ENCODE measurements around the gene HDAC5.
"Not testable (repeated sequence)": the region's sequence is repeated elsewhere in the genome, so short reads cannot be mapped to it uniquely, and the experiment has no call there.

The HDAC5 gene

DNA sequence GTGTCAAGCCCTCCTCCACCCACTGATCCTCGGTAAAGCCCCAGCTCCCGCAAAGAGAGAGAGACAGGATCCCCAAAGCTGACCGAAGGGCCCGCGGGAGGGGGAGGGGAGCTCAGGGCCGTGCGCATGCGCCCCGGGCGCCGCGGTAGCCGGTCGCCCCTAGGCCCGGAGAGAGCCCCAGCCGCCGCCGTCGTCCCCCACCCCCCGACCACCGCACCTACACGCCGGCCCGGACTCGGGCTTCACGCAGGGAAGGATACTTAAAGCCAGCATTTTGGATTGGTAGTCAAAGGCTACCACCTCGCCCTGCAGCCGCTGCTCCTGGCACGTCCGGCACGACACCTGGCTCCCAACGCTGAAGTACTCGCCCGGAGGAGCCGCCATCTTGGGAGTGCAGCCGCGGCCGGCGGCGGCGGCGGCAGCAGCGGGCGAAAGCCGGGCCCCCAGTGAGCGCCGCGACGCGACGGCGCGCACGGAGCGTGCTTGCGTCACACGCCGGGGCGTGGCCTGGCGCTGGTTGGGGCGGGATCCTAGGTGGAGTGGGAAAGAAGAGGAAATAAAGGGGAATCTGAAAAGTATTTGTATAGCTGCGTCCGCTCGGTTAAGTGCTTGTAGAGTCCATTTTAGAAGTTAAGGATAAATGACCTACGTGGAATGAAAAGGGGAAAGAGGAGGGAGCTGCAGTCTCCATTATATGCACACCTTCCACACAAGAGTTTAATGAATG is 57.1 kb downstream of the HDAC5 start, which contains the start of gene LSM12:
Gene LSM12 (minus strand): TSS at position 468 of the 727 bp plus-strand sequence. CDS start 84 bp downstream, at position 384.
- DNase-seq: peak; percentile 73 to 90 (median 83)

- DNase-seq: peak in 1 of 5 donors; percentile 19
Observed at GRCh38 chr17:44065668-44066203, 57.7 kb downstream of the HDAC5 start.

DNA sequence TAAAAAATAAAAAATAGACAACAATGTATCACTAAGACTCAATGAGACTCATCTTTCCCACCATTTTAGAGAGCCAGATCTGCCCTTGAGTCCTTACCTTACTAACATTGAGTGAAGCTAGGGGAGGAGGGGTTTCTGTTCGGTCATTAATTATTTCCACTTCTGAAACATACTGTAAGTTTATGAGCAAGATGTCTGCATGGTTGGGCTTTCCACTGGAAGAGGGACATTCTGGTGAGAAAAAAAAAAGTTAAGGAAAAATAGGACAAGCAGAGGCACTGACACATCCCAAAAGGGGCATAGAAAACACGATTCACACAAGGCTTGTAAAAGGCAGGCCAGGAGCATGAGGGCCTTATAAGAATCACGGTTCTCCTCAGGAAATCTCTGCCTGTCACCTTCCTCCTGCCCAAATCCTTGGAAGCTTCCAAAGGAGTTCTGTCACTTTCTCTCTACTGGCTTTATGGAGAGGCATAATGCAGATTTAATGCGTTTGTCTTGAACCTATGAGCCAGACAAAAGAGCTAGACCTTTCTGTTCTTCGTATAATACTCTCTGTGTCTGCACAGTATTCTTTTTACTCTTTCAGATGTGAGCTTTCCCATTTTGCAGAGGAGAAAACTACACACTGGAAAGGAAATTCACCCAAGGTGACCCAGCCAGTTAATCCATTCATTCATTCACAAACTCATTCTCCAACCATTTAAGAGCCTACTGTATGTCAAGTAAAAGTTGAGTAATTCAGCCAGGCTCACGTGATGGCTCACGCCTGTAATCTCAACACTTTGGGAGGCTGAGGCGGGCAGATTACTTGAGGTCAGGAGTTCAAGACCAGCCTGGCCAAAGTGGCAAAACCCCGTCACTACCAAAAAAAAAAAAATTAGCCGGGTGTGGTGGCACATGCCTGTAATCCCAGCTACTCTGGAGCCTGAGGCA is 59.5 kb downstream of the HDAC5 start:
- DNase-seq: no peak

DNA sequence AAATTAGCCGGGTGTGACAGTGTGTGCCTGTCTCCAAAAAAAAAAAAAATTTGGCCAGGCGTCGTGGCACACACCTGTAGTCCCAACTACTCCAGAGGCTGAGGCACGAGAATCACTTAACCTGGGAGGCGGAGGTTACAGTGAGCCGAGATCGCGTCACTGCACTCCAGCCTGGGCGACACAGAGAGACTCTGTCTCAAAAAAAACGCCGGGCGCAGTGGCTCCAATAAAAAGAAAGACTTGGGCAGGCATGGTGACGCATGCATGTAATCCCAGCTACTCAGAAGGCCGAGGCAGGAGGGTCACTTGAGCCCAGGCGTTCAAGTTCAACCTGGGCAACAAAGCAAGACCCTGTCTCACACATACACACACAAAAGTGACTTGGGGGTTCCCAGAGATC is 60.6 kb downstream of the HDAC5 start:
- no peak for DNase-seq

- no peak for DNase-seq
Observed at GRCh38 chr17:44061446-44061845, 62.0 kb downstream of the HDAC5 start.

DNA sequence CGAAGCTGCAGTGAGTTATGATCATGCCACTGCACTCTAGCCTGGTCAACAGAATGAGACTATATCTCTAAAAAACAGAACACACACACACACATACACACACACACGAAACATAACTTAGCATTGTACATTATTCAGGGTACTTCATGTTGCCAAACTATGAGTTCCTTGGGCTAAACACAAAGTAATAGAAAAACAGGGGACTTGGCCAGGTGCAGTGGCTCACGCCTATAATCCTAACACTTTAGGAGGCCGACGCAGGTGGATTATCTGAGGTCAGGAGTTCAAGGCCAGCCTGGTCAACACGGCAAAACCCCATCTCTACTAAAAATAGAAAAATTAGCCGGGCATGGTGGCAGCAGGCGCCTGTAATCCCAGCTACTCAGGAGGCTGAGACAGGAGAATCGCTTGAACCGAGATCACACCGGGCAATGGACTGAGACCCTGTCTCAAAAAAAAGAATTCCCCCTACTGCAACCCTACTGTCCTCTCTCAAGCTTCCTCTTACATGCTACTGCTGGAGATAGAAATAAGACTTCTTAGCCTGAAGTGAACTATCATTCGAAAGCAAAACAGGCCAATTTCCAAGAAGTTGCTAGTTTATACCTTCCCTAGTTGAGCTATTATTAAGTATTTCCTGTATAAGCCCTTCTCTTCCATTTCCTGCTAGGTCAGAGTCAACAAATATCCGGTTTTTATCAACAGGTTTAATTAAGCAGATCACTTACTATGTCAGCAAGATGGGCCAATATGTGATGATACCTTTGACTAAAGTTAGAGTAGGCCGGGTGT is 64.1 kb downstream of the HDAC5 start:
- DNase-seq: no peak

DNA sequence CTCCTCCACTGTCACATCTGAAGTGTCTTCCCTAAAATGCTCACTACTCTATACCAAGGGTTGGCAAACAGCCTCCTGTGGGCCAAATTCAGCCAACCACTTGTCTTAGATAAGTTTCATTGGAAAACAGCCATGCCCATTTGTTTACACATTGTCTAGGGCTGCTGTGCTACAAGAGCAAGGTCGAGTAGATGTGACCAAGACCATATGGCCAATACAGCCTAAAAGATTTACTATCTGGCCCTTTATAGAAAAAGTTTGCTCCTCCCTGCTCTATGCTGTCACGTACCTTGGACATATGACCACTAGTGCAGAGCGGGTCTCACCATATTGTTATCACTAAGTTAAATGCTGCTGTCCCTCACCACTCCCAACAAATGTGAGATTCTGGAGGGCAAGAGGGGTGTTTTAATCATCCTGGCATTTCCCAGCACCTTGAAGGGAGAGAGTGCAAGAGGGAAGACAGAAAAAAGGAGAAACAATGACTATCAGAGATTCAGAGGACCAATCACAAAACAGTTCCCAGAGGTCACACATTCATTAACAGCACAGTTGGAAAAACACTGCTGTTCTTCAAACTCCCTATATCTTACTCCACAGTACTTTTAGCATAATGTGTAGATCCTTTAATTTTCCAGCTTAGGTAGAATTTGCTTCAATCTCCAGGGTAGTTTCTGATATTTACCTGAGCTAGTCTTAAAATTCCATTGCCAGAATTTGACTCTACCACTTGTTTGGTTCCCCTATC is 70.1 kb downstream of the HDAC5 start:
- no peak for DNase-seq

DNA sequence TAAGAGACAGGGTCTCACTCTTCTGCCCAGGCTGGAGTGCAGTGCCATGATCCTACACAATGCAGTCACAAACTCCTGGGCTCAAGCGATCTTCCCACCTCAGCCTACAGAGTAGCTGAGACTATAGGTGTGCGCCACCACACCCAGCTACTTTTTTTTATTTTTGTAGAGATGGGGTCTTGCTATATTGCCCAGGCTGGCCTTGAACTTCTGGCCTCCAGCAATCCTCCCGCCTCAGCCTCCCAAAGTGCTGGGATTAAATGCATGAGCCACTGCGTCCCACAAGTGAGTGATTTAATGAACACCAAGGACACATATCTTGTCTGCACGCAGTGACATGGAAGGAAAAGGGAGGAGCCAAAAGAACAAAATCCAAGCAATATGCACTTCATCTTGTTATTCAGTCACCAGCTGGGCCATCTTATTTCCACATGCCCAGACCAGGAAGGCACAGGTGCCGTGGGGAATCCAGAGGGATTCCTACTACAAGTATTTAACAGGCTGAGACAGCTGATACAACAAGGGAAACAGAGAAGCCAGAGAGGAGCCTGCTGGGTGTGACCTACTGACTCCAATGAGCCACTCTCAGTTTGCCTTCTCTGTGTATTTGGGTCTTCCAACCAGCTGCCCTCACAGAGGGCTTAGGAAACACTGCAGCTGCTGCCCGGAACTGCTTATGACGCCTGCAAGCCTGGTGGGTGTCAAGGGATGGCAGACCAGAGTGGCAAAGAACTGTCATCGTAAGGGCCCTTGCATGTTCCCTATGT is 74.0 kb downstream of the HDAC5 start:
- no peak for DNase-seq

DNA sequence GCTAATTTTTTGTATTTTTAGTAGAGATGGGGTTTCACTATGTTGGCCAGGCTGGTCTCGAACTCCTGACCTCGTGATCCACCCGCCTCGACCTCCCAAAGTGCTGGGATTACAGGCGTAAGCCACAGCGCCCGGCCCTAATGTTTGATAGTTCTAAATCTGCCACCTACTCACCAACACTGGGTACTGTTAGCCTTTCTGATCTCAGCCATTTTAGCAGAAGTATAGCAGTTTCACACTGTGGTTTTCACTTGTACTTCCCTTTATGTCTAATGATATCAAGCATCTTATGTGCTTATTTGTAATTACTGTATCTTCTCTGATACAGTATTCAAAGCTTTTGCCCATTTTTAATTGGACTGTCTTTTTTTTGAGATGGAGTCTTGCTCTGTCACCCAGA is 76.5 kb downstream of the HDAC5 start:
- not testable (repeated sequence) for DNase-seq

DNA sequence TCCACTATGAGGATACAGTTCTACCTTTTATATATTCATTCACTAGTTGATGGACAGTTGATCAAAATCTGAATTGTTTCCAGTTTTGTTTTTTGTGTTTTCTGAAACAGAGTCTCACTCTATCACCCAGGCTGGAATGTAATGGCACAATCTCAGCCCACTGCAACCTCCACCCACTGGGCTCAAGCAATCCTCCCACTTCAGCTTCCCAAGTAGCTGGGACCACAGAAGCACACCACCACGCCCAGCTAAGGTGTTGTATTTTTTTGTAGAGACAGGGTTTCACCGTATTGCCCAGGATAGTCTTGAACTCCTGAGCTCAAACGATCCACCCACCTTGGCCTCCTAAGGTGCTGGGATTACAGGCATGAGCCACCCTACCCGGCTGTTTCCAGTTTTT is 78.0 kb downstream of the HDAC5 start:
- no peak for DNase-seq

GRCh38 chr17:44044071-44044470 is 79.4 kb downstream of the HDAC5 start:
- no peak for DNase-seq

DNA sequence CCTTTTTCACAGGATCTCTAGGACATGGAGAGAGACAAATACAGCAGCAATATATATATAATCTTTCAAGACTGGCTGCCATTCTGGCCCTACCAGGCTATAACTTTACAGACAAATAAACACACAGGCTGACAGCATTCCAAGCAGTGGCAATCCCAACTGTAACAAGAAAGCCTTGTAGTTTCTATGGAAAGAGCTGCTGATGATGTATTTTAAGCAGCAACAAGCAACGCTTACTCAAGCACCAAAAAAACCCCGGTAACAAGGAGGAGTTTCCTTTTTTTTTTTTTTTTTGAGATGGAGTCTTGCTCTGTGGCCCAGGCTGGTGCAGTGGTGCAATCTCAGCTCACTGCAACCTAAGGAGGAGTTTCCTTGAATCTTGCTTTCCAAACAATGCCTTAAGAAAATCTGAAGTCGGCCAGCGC is 80.2 kb downstream of the HDAC5 start:
- DNase-seq: no peak

DNA sequence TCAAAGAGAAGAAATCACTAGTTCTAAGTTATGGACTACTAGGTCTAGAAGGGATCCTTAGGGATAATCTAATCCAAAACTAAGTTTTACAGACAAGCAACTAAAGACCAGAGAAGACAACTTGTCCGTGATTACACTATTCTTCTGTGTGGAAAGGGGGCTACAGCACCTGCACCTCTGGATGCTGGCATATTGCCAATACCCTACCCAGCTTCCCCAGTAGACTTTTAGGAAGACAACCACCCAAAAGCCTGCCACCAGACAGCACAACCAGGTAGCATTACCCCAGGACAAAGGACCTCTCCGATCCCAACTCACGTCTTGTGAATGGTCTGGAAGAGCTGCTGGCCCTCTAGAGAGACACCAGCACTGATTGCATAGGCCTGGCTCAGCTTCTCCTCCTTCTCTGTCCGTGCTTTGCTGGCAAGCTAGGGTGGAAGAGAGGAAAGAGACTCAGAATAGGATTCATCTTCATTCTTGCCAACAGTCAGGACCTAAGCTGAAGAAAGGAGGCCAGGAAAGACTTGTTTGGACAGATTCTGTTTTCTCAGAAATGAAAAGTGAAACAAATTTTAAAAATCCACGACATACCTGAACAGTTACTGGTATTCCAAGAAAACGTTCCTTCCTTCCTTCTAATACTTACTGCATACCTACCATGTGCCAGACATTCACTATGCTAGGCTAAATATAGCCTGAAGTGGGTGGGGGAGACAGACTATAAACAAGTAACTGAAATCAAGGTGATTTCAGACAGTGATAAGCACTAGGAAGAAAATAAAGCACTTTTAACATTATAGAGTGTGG is 83.4 kb downstream of the HDAC5 start:
- DNase-seq: no peak

- no peak for DNase-seq
Observed at GRCh38 chr17:44038604-44039011, 84.8 kb downstream of the HDAC5 start.

GRCh38 chr17:44037471-44037870 is 86.0 kb downstream of the HDAC5 start:
- no peak for DNase-seq

- DNase-seq: not testable (repeated sequence)
Observed at GRCh38 chr17:44034688-44035087, 88.8 kb downstream of the HDAC5 start.

DNA sequence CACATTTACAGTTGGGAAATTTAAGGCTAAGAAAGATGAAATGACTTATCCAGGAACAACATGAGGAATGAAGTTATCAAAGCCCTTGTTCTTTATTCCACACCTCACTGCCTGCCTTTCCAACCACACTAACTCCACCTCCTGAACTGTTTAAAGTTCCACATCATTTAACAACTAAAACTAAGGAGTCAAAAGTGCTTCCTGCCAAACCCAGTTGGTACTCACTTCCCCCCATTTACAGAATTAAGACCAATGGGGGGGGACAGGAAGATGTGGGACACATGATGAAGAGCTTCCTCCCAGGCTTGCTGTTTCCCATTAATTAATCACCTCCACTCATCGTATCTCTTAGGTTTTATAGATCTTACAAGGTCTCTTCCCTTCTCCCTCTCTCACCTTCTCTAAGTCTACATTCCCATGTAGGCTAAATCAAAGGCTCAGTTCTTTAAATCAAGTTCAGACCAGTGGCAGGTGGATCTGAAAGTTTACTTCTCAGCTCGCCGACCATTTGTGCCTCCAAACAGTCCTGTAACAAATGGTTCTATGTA is 89.5 kb downstream of the HDAC5 start:
- DNase-seq: no peak

- no peak for DNase-seq
Observed at GRCh38 chr17:44030482-44030881, 93.0 kb downstream of the HDAC5 start.

GRCh38 chr17:44029736-44030135 is 93.7 kb downstream of the HDAC5 start:
- no peak for DNase-seq
